Vagina (tissue), 2 donors: ENCODE measurements around the gene RBBP8NL. TPM values are rescaled to one million over a fixed set of nuclear protein-coding genes. Genes with fewer than 3 reads are reported as not detected.

Experiments
- DNase-seq, 2 donors: peaks; one replicate each; pipeline ENCODE4 v3.0.0-alpha.2; 2017; ENCODE audit errors: extremely low spot score in 2 of 2
- H3K27ac ChIP-seq: fragments of 200-600 bp; sonication (generic); one replicate; pipeline ENCODE4 v1.5.1; 2019
- H3K27me3 ChIP-seq: fragments of 200-600 bp; sonication (generic); one replicate; pipeline ENCODE4 v1.5.1; 2019
- H3K36me3 ChIP-seq, 2 donors: fragments of 200-600 bp; sonication (generic); one replicate each; pipeline ENCODE4 v1.5.1; 2017 to 2019
- H3K4me1 ChIP-seq: fragments of 200-600 bp; sonication (generic); one replicate; pipeline ENCODE4 v1.5.1; 2019
- H3K4me3 ChIP-seq, 2 donors: fragments of 200-600 bp; sonication (generic); 1 replicate in 1 of 2; 2 replicates in 1 of 2; pipeline ENCODE4 v1.5.1; 2016 to 2019
- H3K9me3 ChIP-seq: fragments of 200-600 bp; sonication (generic); one replicate; pipeline ENCODE4 v1.5.1; 2019
- CTCF ChIP-seq, 3 experiments: fragments of 450-650 bp in 2 of 3; fragments of 200-600 bp in 1 of 3; sonication (generic) in 1 of 3; IDR thresholded peaks; one replicate each; pipeline ENCODE4 v1.5.1; 2017 to 2019; ENCODE audit warnings: antibody characterized with exemption in 3 of 3, mild to moderate bottlenecking in 2 of 3, moderate library complexity in 2 of 3
- POLR2A ChIP-seq, 2 donors: fragments of 450-650 bp; IDR thresholded peaks; one replicate each; pipeline ENCODE4 v1.6.1; 2017; ENCODE audit warnings: antibody characterized with exemption in 2 of 2, mild to moderate bottlenecking in 2 of 2, moderate library complexity in 2 of 2
- POLR2AphosphoS5 ChIP-seq, 2 donors: sonication (generic); formaldehyde crosslinking; IDR thresholded peaks; one replicate each; pipeline ENCODE4 v1.9.0; 2017; ENCODE audit warnings: antibody characterized with exemption in 2 of 2, mild to moderate bottlenecking in 2 of 2, low read depth in 1 of 2; ENCODE audit not compliant: insufficient read depth in 1 of 2
- intact Hi-C: fragments of 100-400 bp; cut with DNase I; formaldehyde crosslinking; loops from one replicate; pipeline ENCODE4 v1.15.1; 2023
- total RNA-seq: library from RNA; depleted of rRNA; stranded (reverse); fragments of >200 nt; gene quantifications from one replicate; pipeline ENCODE4 v1.2.3, GENCODE V29; 2016

The RBBP8NL gene
- total RNA-seq, 1 donor from 2014 or later, result 1.7 TPM

DNA sequence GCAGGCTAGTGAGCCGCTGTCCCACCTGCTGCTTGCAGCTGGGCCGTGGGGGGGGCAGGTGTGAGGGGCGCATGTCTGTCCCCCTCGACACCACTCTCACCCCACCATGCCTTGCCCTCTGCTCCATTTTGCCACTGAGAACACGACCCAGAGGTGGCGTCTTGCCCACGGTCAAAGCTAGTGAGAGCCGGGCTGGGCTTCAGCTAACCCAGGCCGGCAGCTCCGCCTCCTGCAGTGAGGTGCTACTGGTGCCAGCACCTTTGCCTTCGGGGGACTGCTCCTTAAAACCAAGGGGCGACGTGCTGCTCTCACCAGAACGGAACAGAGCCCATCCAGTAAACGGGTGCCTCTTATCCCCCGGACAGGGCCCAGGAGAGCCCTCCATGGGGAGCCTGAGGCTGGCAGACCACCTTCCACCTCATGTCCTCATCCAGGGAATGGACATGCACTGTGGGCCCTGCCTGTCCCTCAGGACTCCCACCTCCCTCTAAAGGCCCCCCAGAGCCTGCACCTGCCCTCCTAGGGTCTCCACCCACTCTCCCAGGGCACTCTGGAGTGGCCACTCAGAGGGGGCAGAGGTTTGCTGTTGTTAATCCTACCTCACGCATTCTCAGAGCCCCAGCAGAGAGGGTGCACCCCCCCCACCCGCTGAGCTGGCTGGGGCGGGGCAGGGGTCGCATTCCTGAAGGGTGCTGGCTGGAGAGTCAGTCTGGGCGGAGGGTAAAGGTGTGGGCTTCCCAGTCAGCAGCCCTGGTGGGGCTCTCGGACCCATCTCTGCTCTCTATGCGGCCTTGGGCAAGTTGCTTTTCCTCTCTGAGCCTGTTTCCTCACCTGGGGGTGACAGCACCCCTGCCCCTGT lies 2.9 kb downstream of the RBBP8NL start:
- intact Hi-C loops, result no loop called here

DNA sequence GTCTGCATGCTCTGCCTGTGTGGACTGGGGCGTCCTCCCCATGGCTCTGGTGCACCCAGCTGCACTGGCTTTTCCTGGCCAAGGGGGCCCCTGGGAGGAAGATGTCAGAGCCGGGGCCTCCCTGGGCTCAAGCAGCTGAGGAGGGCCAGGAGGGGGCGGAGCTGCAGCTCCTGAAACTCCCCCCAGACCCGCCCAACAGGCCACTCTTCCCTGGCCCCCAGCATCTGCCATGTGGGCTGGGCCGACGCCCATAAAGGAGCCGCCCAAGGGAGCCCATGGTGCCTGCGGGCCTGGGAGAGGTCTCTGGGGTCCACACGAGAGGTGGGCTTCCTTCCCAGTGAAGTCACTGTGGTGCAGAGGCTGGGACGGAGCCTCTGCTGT lies 4.0 kb downstream of the RBBP8NL start:
- H3K36me3 ChIP-seq, result no peaks in the 10 kb centered on the region
- H3K27ac ChIP-seq, result no peak overlapping the region
- H3K9me3 ChIP-seq, result no peaks in the 10 kb centered on the region
- H3K27me3 ChIP-seq, result no peaks in the 10 kb centered on the region
- no peak for DNase-seq
- TF ChIP-seq CTCF (IDR thresholded peaks at IDR 0.05), result no peak
- no peak for TF ChIP-seq POLR2A (IDR thresholded peaks at IDR 0.05)
- no peak for TF ChIP-seq POLR2AphosphoS5 (IDR thresholded peaks at IDR 0.05; ENCODE audit: insufficient read depth in 1 of 2, low read depth in 1 of 2)
- peaks cover 12% of the 10 kb centered on the region for H3K4me1 ChIP-seq
- intact Hi-C loops, result no loop called here
- H3K4me3 ChIP-seq, result no peak overlapping the region

More for the DNA sequence above, 2.9 kb downstream of the RBBP8NL start:
- no peaks in the 10 kb centered on the region for H3K27me3 ChIP-seq
- H3K4me1 ChIP-seq, result peaks cover 16% of the 10 kb centered on the region
- TF ChIP-seq CTCF (IDR thresholded peaks at IDR 0.05), result no peak
- no peak for TF ChIP-seq POLR2A (IDR thresholded peaks at IDR 0.05)
- no peak for TF ChIP-seq POLR2AphosphoS5 (IDR thresholded peaks at IDR 0.05; ENCODE audit: insufficient read depth in 1 of 2, low read depth in 1 of 2)
- DNase-seq, result no peak
- H3K9me3 ChIP-seq, result no peaks in the 10 kb centered on the region
- H3K36me3 ChIP-seq, result no peaks in the 10 kb centered on the region
- H3K4me3 ChIP-seq, result no peak overlapping the region
- H3K27ac ChIP-seq, result no peak overlapping the region

- intact Hi-C loops, result no loop called here
- no peak for TF ChIP-seq POLR2AphosphoS5 (IDR thresholded peaks at IDR 0.05; ENCODE audit: insufficient read depth in 1 of 2, low read depth in 1 of 2)
- TF ChIP-seq CTCF (IDR thresholded peaks at IDR 0.05), result no peak
- no peak for TF ChIP-seq POLR2A (IDR thresholded peaks at IDR 0.05)
- no peak overlapping the region for H3K27ac ChIP-seq
- peaks cover 7% of the 10 kb centered on the region for H3K4me1 ChIP-seq
- H3K4me3 ChIP-seq, result no peak overlapping the region
- no peaks in the 10 kb centered on the region for H3K27me3 ChIP-seq
- DNase-seq, result no peak
- H3K36me3 ChIP-seq, result no peaks in the 10 kb centered on the region
- no peaks in the 10 kb centered on the region for H3K9me3 ChIP-seq
Measured at GRCh38 chr20:62422636-62423325, 4.6 kb downstream of the RBBP8NL start.

GRCh38 chr20:62421716-62421990 lies 5.7 kb downstream of the RBBP8NL start:
- Histone ChIP-seq H3K27me3 (no peaks in the 10 kb centered on the region), H3K27ac (no peak overlapping the region), H3K4me1 (no peaks in the 10 kb centered on the region), H3K9me3 (no peaks in the 10 kb centered on the region), H3K4me3 (no peak overlapping the region), H3K36me3 (no peaks in the 10 kb centered on the region)
- intact Hi-C loops, result no loop called here
- no peak for DNase-seq
- TF ChIP-seq POLR2AphosphoS5 (IDR thresholded peaks at IDR 0.05; ENCODE audit: insufficient read depth in 1 of 2, low read depth in 1 of 2) (no peak), POLR2A (IDR thresholded peaks at IDR 0.05) (no peak), CTCF (IDR thresholded peaks at IDR 0.05) (no peak)
